HG02623 (cell line): ENCODE measurements around the gene KBTBD4.
"Not testable (repeated sequence)": the region's sequence is repeated elsewhere in the genome, so short reads cannot be mapped to it uniquely, and the experiment has no call there.

ENCODE experiments used
- ATAC-seq: cut with Tn5 transposase; IDR thresholded peaks from one replicate; pipeline ENCODE4 v1.9.1; 2021; ENCODE audit warnings: moderate library complexity; ENCODE audit not compliant: unreplicated experiment

The KBTBD4 gene

GRCh38 chr11:47562393-47562792 is 16.4 kb downstream of the KBTBD4 start:
- ATAC-seq = not testable (repeated sequence)

GRCh38 chr11:47560426-47560825 is 18.3 kb downstream of the KBTBD4 start:
- ATAC-seq = no peak

GRCh38 chr11:47558695-47559094 is 20.1 kb downstream of the KBTBD4 start:
- no peak for ATAC-seq

GRCh38 chr11:47557004-47557403 is 21.8 kb downstream of the KBTBD4 start:
- not testable (repeated sequence) for ATAC-seq

GRCh38 chr11:47553406-47553743 is 25.4 kb downstream of the KBTBD4 start:
- peak; percentile 20 for ATAC-seq

- peak; percentile 95 for ATAC-seq
Measured at GRCh38 chr11:47552566-47553405, 26.0 kb downstream of the KBTBD4 start, which contains the start of gene CELF1. Gene CELF1 (minus strand): TSS chr11:47553132. CDS start chr11:47499523, 53,609 bp downstream.

GRCh38 chr11:47552056-47552565 is 26.7 kb downstream of the KBTBD4 start:
- ATAC-seq = peak; percentile 4

GRCh38 chr11:47551086-47551485 is 27.7 kb downstream of the KBTBD4 start:
- no peak for ATAC-seq

- ATAC-seq = no peak
Measured at GRCh38 chr11:47550288-47551047, 28.3 kb downstream of the KBTBD4 start.

- not testable (repeated sequence) for ATAC-seq
Measured at GRCh38 chr11:47546274-47546673, 32.5 kb downstream of the KBTBD4 start.

GRCh38 chr11:47545298-47545697 is 33.5 kb downstream of the KBTBD4 start:
- no peak for ATAC-seq

- no peak for ATAC-seq
Measured at GRCh38 chr11:47541070-47541469, 37.7 kb downstream of the KBTBD4 start.

GRCh38 chr11:47539681-47540039 is 39.1 kb downstream of the KBTBD4 start:
- ATAC-seq = no peak

GRCh38 chr11:47538741-47539565 is 39.8 kb downstream of the KBTBD4 start:
- ATAC-seq = no peak

GRCh38 chr11:47536915-47537314 is 41.9 kb downstream of the KBTBD4 start:
- no peak for ATAC-seq

GRCh38 chr11:47534704-47535251 is 44.0 kb downstream of the KBTBD4 start:
- no peak for ATAC-seq

GRCh38 chr11:47533690-47534151 is 45.0 kb downstream of the KBTBD4 start:
- ATAC-seq = no peak

GRCh38 chr11:47532597-47533213 is 46.1 kb downstream of the KBTBD4 start:
- no peak for ATAC-seq

- ATAC-seq = no peak
Measured at GRCh38 chr11:47531666-47532065, 47.1 kb downstream of the KBTBD4 start.

GRCh38 chr11:47530721-47531120 is 48.0 kb downstream of the KBTBD4 start:
- ATAC-seq = not testable (repeated sequence)
